ENCODE data around the gene TMEM62.

DNA sequence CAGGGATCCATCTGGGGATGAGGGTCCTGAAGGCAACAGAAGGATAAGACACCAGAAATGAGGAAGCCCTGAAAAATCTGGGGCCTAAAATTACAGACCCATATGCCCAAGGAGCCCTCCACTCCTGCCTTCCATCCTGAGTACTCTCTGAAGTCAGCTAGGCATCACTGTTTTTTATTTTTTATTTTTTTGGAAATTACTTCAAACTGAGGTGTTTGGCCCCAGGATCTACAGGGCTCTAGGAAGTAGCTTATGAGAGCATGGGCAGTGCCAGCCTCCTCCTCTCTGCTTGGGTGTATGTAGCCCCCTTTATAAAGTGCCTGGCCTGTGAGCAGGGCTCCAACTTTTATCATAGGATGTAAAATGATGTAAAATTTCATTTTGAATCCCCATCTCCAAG lies 79.6 kb downstream of the TMEM62 start:
- TF ChIP-seq, protein P1, sequence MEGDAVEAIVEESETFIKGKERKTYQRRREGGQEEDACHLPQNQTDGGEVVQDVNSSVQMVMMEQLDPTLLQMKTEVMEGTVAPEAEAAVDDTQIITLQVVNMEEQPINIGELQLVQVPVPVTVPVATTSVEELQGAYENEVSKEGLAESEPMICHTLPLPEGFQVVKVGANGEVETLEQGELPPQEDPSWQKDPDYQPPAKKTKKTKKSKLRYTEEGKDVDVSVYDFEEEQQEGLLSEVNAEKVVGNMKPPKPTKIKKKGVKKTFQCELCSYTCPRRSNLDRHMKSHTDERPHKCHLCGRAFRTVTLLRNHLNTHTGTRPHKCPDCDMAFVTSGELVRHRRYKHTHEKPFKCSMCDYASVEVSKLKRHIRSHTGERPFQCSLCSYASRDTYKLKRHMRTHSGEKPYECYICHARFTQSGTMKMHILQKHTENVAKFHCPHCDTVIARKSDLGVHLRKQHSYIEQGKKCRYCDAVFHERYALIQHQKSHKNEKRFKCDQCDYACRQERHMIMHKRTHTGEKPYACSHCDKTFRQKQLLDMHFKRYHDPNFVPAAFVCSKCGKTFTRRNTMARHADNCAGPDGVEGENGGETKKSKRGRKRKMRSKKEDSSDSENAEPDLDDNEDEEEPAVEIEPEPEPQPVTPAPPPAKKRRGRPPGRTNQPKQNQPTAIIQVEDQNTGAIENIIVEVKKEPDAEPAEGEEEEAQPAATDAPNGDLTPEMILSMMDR (conservative IDR thresholded peaks at IDR 0.05), result no peak
- no peak for TF ChIP-seq EZH2 (IDR thresholded peaks at IDR 0.05; ENCODE audit: low read depth)

Data from PC-9 (cell line).